OCI-LY7 (cell line): Measurements from ENCODE around the gene SLC17A1. TPM values are rescaled to one million over a fixed set of nuclear protein-coding genes. Genes with fewer than 3 reads are reported as not detected.

ENCODE experiments used
- BruUV-seq: library from RNA; stranded (reverse); fragments of 400-500 nt; replicated peaks from 2 replicates; lab custom pipeline; 2021; lab: Mats Ljungman, UMichigan
- CTCF ChIA-PET: fragments of 300-600 bp; sonication (Branson Sonifier 250); formaldehyde crosslinking; loops from one replicate; lab custom pipeline; 2022; ENCODE audit warnings: antibody characterized with exemption; ENCODE audit not compliant: unreplicated experiment; lab: Charles Lee
- POLR2A ChIA-PET: fragments of 300-600 bp; sonication (Branson Sonifier 250); formaldehyde crosslinking; loops from one replicate; lab custom pipeline; 2022; ENCODE audit warnings: antibody characterized with exemption; lab: Charles Lee
- DNase-seq: peaks from one replicate; pipeline ENCODE4 v3.0.0-alpha.2; 2015; ENCODE audit warnings: low spot score
- H2AFZ ChIP-seq: fragments of 200-600 bp; sonication (generic), shearing (Covaris generic); 2 replicates; pipeline ENCODE4 v1.6.1; 2014; ENCODE audit warnings: mild to moderate bottlenecking, antibody characterized with exemption, low read length, moderate library complexity
- H3K27ac ChIP-seq: fragments of 200-600 bp; sonication (generic); 2 replicates; pipeline ENCODE4 v1.5.1; 2014; ENCODE audit warnings: mixed run types, low read depth, mild to moderate bottlenecking, moderate library complexity, low read length, inconsistent platforms; ENCODE audit not compliant: poor library complexity, severe bottlenecking
- H3K36me3 ChIP-seq: fragments of 200-600 bp; sonication (generic); 2 replicates; pipeline ENCODE4 v1.6.1; 2014; ENCODE audit warnings: mild to moderate bottlenecking, antibody characterized with exemption, low read length, moderate library complexity, mixed read lengths; ENCODE audit not compliant: insufficient read depth
- H3K4me1 ChIP-seq: fragments of 200-600 bp; sonication (generic); 2 replicates; pipeline ENCODE4 v1.5.1; 2014; ENCODE audit warnings: mild to moderate bottlenecking, low read length; ENCODE audit not compliant: insufficient read depth, poor library complexity, severe bottlenecking
- H3K4me2 ChIP-seq: fragments of 200-600 bp; sonication (generic); 2 replicates; pipeline ENCODE4 v1.6.1; 2014; ENCODE audit warnings: mild to moderate bottlenecking, low read length
- H3K4me3 ChIP-seq: fragments of 200-600 bp; sonication (generic); 2 replicates; pipeline ENCODE4 v1.5.1; 2014; ENCODE audit warnings: mild to moderate bottlenecking, low read depth, low read length; ENCODE audit not compliant: poor library complexity, severe bottlenecking
- H3K79me2 ChIP-seq: fragments of 200-600 bp; sonication (generic); 2 replicates; pipeline ENCODE4 v1.6.1; 2016; ENCODE audit warnings: low read depth, mild to moderate bottlenecking, low read length, moderate library complexity, mixed read lengths; ENCODE audit not compliant: insufficient read depth
- H3K9me2 ChIP-seq: fragments of 200-600 bp; sonication (generic); 2 replicates; pipeline ENCODE4 v1.6.1; 2016; ENCODE audit warnings: mild to moderate bottlenecking, low read length, mixed read lengths; ENCODE audit not compliant: insufficient read depth
- H3K9me3 ChIP-seq: fragments of 200-600 bp; sonication (generic); 2 replicates; pipeline ENCODE4 v1.6.1; 2014; ENCODE audit warnings: mild to moderate bottlenecking, mixed run types, low read length, mixed read lengths
- H4K20me1 ChIP-seq: fragments of 200-600 bp; sonication (generic); 2 replicates; pipeline ENCODE4 v1.6.1; 2014; ENCODE audit warnings: mild to moderate bottlenecking, antibody characterized with exemption, low read length, moderate library complexity, mixed read lengths; ENCODE audit not compliant: insufficient read depth
- CTCF ChIP-seq: fragments of 200-600 bp; sonication (generic); conservative IDR thresholded peaks from 2 replicates; pipeline ENCODE4 v1.5.1; 2014; ENCODE audit warnings: mild to moderate bottlenecking, antibody characterized with exemption, low read length, moderate library complexity, mixed read lengths
- EZH2phosphoT487 ChIP-seq: fragments of 200-600 bp; sonication (generic); IDR thresholded peaks from 2 replicates; pipeline ENCODE4 v1.6.1; 2018; ENCODE audit warnings: low read depth, borderline replicate concordance, mild to moderate bottlenecking, mixed run types, antibody characterized with exemption, low read length, moderate library complexity, mixed read lengths
- intact Hi-C: fragments of 100-400 bp; cut with micrococcal nuclease; formaldehyde crosslinking; loops from one replicate; pipeline ENCODE4 v1.10.0; 2022; ENCODE audit not compliant: unreplicated experiment
- total RNA-seq, 2 experiments: library from RNA; depleted of rRNA in 1 of 2; stranded (reverse); fragments of >200 nt in 1 of 2; shearing (Covaris generic) in 1 of 2; gene quantifications; 2 replicates each; pipeline ENCODE4 v1.2.3, GENCODE V29; 2014 to 2022

The SLC17A1 gene
- total RNA-seq, 2 experiments from 2014 or later: not detected

GRCh38 chr6:25835442-25836283 is 3.8 kb upstream of the SLC17A1 start:
- Histone ChIP-seq H3K4me1 (no peaks in the 10 kb centered on the region), H2AFZ (no peak overlapping the region), H3K4me3 (no peak overlapping the region), H3K9me3 (no peaks in the 10 kb centered on the region), H3K27ac (no peak overlapping the region), H3K9me2 (no peaks in the 10 kb centered on the region), H3K79me2 (no peaks in the 10 kb centered on the region), H4K20me1 (no peaks in the 10 kb centered on the region), H3K36me3 (no peaks in the 10 kb centered on the region), H3K4me2 (no peak overlapping the region)
- intact Hi-C loops: no loop called here
- TF ChIP-seq CTCF: no peak
- no peak for TF ChIP-seq EZH2phosphoT487
- no peak for DNase-seq
- POLR2A ChIA-PET: no interaction called here
- CTCF ChIA-PET: no interaction called here
- BruUV-seq: no TSS peak

GRCh38 chr6:25834950-25835349 is 3.1 kb upstream of the SLC17A1 start:
- BruUV-seq: no TSS peak
- Histone ChIP-seq H3K4me1 (no peaks in the 10 kb centered on the region), H3K9me2 (no peaks in the 10 kb centered on the region), H4K20me1 (no peaks in the 10 kb centered on the region), H3K9me3 (no peaks in the 10 kb centered on the region), H2AFZ (no peak overlapping the region), H3K4me3 (no peak overlapping the region), H3K27ac (no peak overlapping the region), H3K4me2 (no peak overlapping the region), H3K79me2 (no peaks in the 10 kb centered on the region), H3K36me3 (no peaks in the 10 kb centered on the region)
- intact Hi-C loops: no loop called here
- no peak for DNase-seq
- POLR2A ChIA-PET: interaction anchor here (0.6 kb wide), 1 partner anchor 23 kb away, joined by 3 read pairs; no protein-coding TSS in a partner anchor
- CTCF ChIA-PET: no interaction called here
- no peak for TF ChIP-seq EZH2phosphoT487
- TF ChIP-seq CTCF: no peak

- no peaks in the 10 kb centered on the region for H4K20me1 ChIP-seq
- CTCF ChIA-PET: no interaction called here
- no peak overlapping the region for H3K4me2 ChIP-seq
- H3K9me2 ChIP-seq: no peaks in the 10 kb centered on the region
- no peaks in the 10 kb centered on the region for H3K4me1 ChIP-seq
- H3K4me3 ChIP-seq: no peak overlapping the region
- H2AFZ ChIP-seq: no peak overlapping the region
- H3K36me3 ChIP-seq: no peaks in the 10 kb centered on the region
- BruUV-seq: no TSS peak
- intact Hi-C loops: no loop called here
- no peaks in the 10 kb centered on the region for H3K9me3 ChIP-seq
- H3K79me2 ChIP-seq: no peaks in the 10 kb centered on the region
- POLR2A ChIA-PET: no interaction called here
- TF ChIP-seq EZH2phosphoT487 (no peak), CTCF (no peak)
- no peak for DNase-seq
- no peak overlapping the region for H3K27ac ChIP-seq
Observed at GRCh38 chr6:25833136-25833535, 1.3 kb upstream of the SLC17A1 start.
